ENCODE measurements around the gene PARD3.
"Not testable (repeated sequence)": the region's sequence is repeated elsewhere in the genome, so short reads cannot be mapped to it uniquely, and the experiment has no call there.

The PARD3 gene

GRCh38 chr10:34748357-34748756 lies 66.7 kb downstream of the PARD3 start:
- no peak overlapping the region for H3K4me3 ChIP-seq (replicated peaks in 1 of 2; ENCODE audit: low read depth in 2 of 2, low read length in 2 of 2)
- no peak for DNase-seq (ENCODE audit: low read depth in 2 of 2)
- TF ChIP-seq CTCF (IDR thresholded peaks at IDR 0.05; ENCODE audit: low read depth, low read length), result no peak

GRCh38 chr10:34746094-34746493 lies 69.0 kb downstream of the PARD3 start:
- H3K4me3 ChIP-seq (replicated peaks in 1 of 2; ENCODE audit: low read depth in 2 of 2, low read length in 2 of 2), result no peak overlapping the region
- no peak for TF ChIP-seq CTCF (IDR thresholded peaks at IDR 0.05; ENCODE audit: low read depth, low read length)

GRCh38 chr10:34745244-34745643 lies 69.9 kb downstream of the PARD3 start:
- no peak overlapping the region for H3K4me3 ChIP-seq (replicated peaks in 1 of 2; ENCODE audit: low read depth in 2 of 2, low read length in 2 of 2)
- no peak for DNase-seq (ENCODE audit: low read depth in 2 of 2)
- no peak for TF ChIP-seq CTCF (IDR thresholded peaks at IDR 0.05; ENCODE audit: low read depth, low read length)

More at GRCh38 chr10:34746094-34746493, 69.0 kb downstream of the PARD3 start:
- no peak for DNase-seq (ENCODE audit: low read depth in 2 of 2)

- DNase-seq (ENCODE audit: low read depth in 2 of 2), result no peak
- H3K4me3 ChIP-seq (replicated peaks in 1 of 2; ENCODE audit: low read depth in 2 of 2, low read length in 2 of 2), result no peak overlapping the region
- TF ChIP-seq CTCF (IDR thresholded peaks at IDR 0.05; ENCODE audit: low read depth, low read length), result no peak
These were observed 70.5 kb downstream of the PARD3 start for GRCh38 chr10:34744590-34744989.

- H3K4me3 ChIP-seq (replicated peaks in 1 of 2; ENCODE audit: low read depth in 2 of 2, low read length in 2 of 2), result no peak overlapping the region
- no peak for TF ChIP-seq CTCF (IDR thresholded peaks at IDR 0.05; ENCODE audit: low read depth, low read length)
- DNase-seq (ENCODE audit: low read depth in 2 of 2), result peak in 1 of 2 donors; percentile 21
These were observed 71.3 kb downstream of the PARD3 start for GRCh38 chr10:34743814-34744213.

GRCh38 chr10:34742456-34742855 lies 72.6 kb downstream of the PARD3 start:
- no peak for TF ChIP-seq CTCF (IDR thresholded peaks at IDR 0.05; ENCODE audit: low read depth, low read length)
- no peak for DNase-seq (ENCODE audit: low read depth in 2 of 2)
- H3K4me3 ChIP-seq (replicated peaks in 1 of 2; ENCODE audit: low read depth in 2 of 2, low read length in 2 of 2), result no peak overlapping the region

- DNase-seq (ENCODE audit: low read depth in 2 of 2); H3K4me3 ChIP-seq (replicated peaks in 1 of 2; ENCODE audit: low read depth in 2 of 2, low read length in 2 of 2): not testable (repeated sequence)
These were observed 74.0 kb downstream of the PARD3 start for GRCh38 chr10:34741087-34741486.
